GM12891 (cell line): ENCODE data around the gene SIN3B.

Experiments used
- DNase-seq: peaks from one replicate; pipeline ENCODE4 v3.0.0; 2011; ENCODE audit warnings: low spot score; ENCODE audit not compliant: insufficient read length
- FAIRE-seq: peaks from 2 replicates; lab custom pipeline; 2011; peaks lifted over from hg19 to GRCh38; lab: Jason Lieb, UNC
- PAX5 ChIP-seq: IDR thresholded peaks from 2 replicates; pipeline ENCODE4 v1.6.1; 2011; ENCODE audit warnings: low read length, moderate library complexity, mild to moderate bottlenecking; ENCODE audit not compliant: insufficient read depth, severe bottlenecking
- POLR2A ChIP-seq: IDR thresholded peaks from 2 replicates; pipeline ENCODE4 v1.6.1; 2011; ENCODE audit warnings: low read depth, low read length, control low read depth
- POLR2AphosphoS5 ChIP-seq: IDR thresholded peaks from 2 replicates; pipeline ENCODE4 v1.6.1; 2011; ENCODE audit warnings: low read depth, low read length, control low read depth
- POU2F2 ChIP-seq: IDR thresholded peaks from 2 replicates; pipeline ENCODE4 v1.6.1; 2011; ENCODE audit warnings: low read depth, mild to moderate bottlenecking, control low read depth, low read length, moderate library complexity
- SPI1 ChIP-seq: IDR thresholded peaks from 2 replicates; pipeline ENCODE4 v1.6.1; 2011; ENCODE audit warnings: low read depth, low read length, control low read depth
- TAF1 ChIP-seq: IDR thresholded peaks from 2 replicates; pipeline ENCODE4 v1.6.1; 2011; ENCODE audit warnings: low read depth, low read length, control low read depth

Gene SIN3B

GRCh38 chr19:16846901-16847300 is 17.7 kb downstream of the SIN3B start:
- FAIRE-seq (no peak), DNase-seq (no peak)
- TF ChIP-seq POU2F2 (no peak), POLR2A (no peak), POLR2AphosphoS5 (no peak), SPI1 (no peak), TAF1 (no peak), PAX5 (no peak)

DNA sequence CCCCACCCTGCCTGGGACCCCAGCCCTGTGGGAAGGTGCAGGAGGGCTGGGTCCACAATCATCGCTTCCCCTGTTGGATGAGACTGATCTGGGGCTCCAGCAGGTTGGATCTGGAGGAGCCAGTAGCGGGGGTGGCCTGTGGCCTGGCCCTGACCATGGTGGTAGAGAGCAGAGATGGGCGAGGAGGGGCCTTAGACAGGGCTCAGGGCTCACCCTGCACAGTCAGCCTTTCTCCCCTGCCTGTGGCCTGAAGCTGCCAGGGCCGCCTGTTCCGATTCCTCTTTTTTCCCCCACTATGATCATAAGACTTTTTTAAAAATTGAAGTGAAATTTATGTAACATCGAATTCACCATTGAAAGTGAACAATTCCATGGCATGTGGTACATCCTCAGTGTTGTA is 18.2 kb downstream of the SIN3B start:
- no peak for TF ChIP-seq PAX5
- TF ChIP-seq POLR2AphosphoS5, result no peak
- no peak for TF ChIP-seq SPI1
- TF ChIP-seq POLR2A, result no peak
- FAIRE-seq, result no peak
- DNase-seq, result no peak

- DNase-seq (no peak), FAIRE-seq (no peak)
- TF ChIP-seq POLR2A, result no peak
- TF ChIP-seq TAF1, result no peak
- TF ChIP-seq PAX5, result no peak
- no peak for TF ChIP-seq POLR2AphosphoS5
- TF ChIP-seq POU2F2, result no peak
- no peak for TF ChIP-seq SPI1
Observed at GRCh38 chr19:16849168-16849567, 20.0 kb downstream of the SIN3B start.

DNA sequence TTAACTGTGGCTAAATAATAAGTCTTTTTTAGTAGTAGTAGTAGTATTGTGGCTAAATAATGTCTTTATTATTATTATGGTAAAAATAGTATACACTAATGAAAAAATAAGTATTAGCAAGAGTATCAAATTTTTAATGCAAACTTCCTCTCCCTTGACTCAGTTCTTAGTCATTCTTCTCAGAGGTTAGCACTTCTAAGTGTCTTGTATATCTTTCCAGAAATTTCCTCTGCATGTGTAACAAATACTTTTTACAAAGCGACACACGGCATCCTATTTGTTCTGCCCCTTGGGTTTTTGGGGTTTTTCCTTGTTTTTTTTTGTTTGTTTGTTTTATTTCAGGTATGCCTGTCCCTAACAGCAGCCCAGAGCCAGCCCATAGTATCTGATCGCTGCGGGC is 20.9 kb downstream of the SIN3B start:
- no peak for TF ChIP-seq SPI1
- TF ChIP-seq TAF1, result no peak
- no peak for TF ChIP-seq POU2F2
- no peak for TF ChIP-seq PAX5
- TF ChIP-seq POLR2A, result no peak
- no peak for TF ChIP-seq POLR2AphosphoS5
- no peak for FAIRE-seq
- no peak for DNase-seq

- DNase-seq, result no peak
- TF ChIP-seq POLR2AphosphoS5, result no peak
- TF ChIP-seq SPI1, result no peak
- TF ChIP-seq TAF1, result no peak
- no peak for TF ChIP-seq PAX5
- no peak for TF ChIP-seq POLR2A
- TF ChIP-seq POU2F2, result no peak
- FAIRE-seq, result no peak
Observed at GRCh38 chr19:16851031-16851712, 22.0 kb downstream of the SIN3B start.

GRCh38 chr19:16853066-16853465 is 23.9 kb downstream of the SIN3B start:
- no peak for DNase-seq
- no peak for TF ChIP-seq PAX5
- TF ChIP-seq SPI1, result no peak
- no peak for TF ChIP-seq POLR2AphosphoS5
- no peak for TF ChIP-seq TAF1
- no peak for TF ChIP-seq POU2F2
- TF ChIP-seq POLR2A, result no peak
- FAIRE-seq, result no peak

- DNase-seq, result no peak
- TF ChIP-seq POLR2A, result no peak
- no peak for TF ChIP-seq POLR2AphosphoS5
- TF ChIP-seq POU2F2, result no peak
- no peak for TF ChIP-seq PAX5
- TF ChIP-seq SPI1, result no peak
- TF ChIP-seq TAF1, result no peak
Observed at GRCh38 chr19:16856091-16856490, 26.9 kb downstream of the SIN3B start.

GRCh38 chr19:16859626-16860025 is 30.4 kb downstream of the SIN3B start:
- no peak for DNase-seq
- TF ChIP-seq TAF1, result no peak
- TF ChIP-seq PAX5, result no peak
- no peak for TF ChIP-seq SPI1
- no peak for TF ChIP-seq POU2F2
- no peak for TF ChIP-seq POLR2AphosphoS5
- no peak for TF ChIP-seq POLR2A
- no peak for FAIRE-seq

More at GRCh38 chr19:16856091-16856490, 26.9 kb downstream of the SIN3B start:
- no peak for FAIRE-seq

- no peak for FAIRE-seq
- DNase-seq, result no peak
- no peak for TF ChIP-seq POLR2AphosphoS5
Observed at GRCh38 chr19:16860118-16860517, 30.9 kb downstream of the SIN3B start.

DNA sequence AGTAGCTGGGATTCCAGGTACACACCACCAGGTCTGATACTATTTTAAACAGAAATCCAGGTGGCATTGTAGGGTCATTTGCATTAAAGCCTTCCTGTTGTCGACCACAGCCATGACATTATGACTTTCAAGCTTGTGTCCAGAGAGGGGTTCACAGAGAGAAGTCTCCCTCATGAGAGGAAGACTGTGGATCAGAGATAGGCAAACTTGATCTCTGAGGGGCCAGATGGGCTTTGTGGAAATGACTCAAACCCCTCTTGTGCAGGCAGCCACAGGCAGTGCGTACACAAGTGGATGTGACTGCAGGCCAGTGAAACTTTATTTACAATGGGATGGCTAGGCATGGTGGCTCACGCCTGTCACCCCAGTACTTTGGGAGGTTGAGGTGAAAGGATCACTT is 31.8 kb downstream of the SIN3B start:
- FAIRE-seq, result no peak
- TF ChIP-seq SPI1 (no peak), TAF1 (no peak), POLR2A (no peak), POU2F2 (no peak), POLR2AphosphoS5 (no peak), PAX5 (no peak)

More for the DNA sequence above, 31.8 kb downstream of the SIN3B start:
- no peak for DNase-seq
